ENCODE data around the gene SEPSECS. TPM values are rescaled to one million over a fixed set of nuclear protein-coding genes. Genes with fewer than 3 reads are reported as not detected.

The SEPSECS gene
- total and polyA plus RNA-seq, 2 donors from 2014 or later: 7.3 to 13.8 TPM

GRCh38 chr4:25076625-25077398 is 83.4 kb downstream of the SEPSECS start:
- TF ChIP-seq CTCF (IDR thresholded peaks at IDR 0.05; ENCODE audit: borderline replicate concordance, extremely low read depth, insufficient read depth): no peak
- intact Hi-C loops (cut with DNase I): no loop called here

GRCh38 chr4:25075851-25076250 is 84.4 kb downstream of the SEPSECS start:
- intact Hi-C loops (cut with DNase I): no loop called here
- FAIRE-seq: no peak
- Histone ChIP-seq H3K27ac (ENCODE audit: low read depth in 2 of 2, low read length in 2 of 2) (no peak overlapping the region), H3K9me3 (ENCODE audit: control insufficient read depth in 2 of 3, insufficient read depth in 1 of 3, low read length in 3 of 3) (no peaks in the 10 kb centered on the region), H3K27me3 (ENCODE audit: control insufficient read depth, insufficient read depth, low read length) (no peaks in the 10 kb centered on the region), H3K4me3 (ENCODE audit: low read length in 3 of 3) (no peak overlapping the region), H3K36me3 (ENCODE audit: control insufficient read depth in 2 of 3, insufficient read depth in 3 of 3, low read length in 3 of 3) (no peaks in the 10 kb centered on the region), H3K4me1 (ENCODE audit: control insufficient read depth in 2 of 3, insufficient read depth in 2 of 3, low read depth in 1 of 3, low read length in 3 of 3) (no peaks in the 10 kb centered on the region), H3K9ac (ENCODE audit: low read length in 3 of 3) (no peak overlapping the region)
- DNase-seq: peak in 2 of 5 donors; percentile 49 to 80
- no peak for TF ChIP-seq CTCF (IDR thresholded peaks at IDR 0.05; ENCODE audit: borderline replicate concordance, extremely low read depth, insufficient read depth)

More at GRCh38 chr4:25076625-25077398, 83.4 kb downstream of the SEPSECS start:
- Histone ChIP-seq H3K9ac (ENCODE audit: low read length in 3 of 3) (no peak overlapping the region), H3K4me1 (ENCODE audit: control insufficient read depth in 2 of 3, insufficient read depth in 2 of 3, low read depth in 1 of 3, low read length in 3 of 3) (no peaks in the 10 kb centered on the region), H3K9me3 (ENCODE audit: control insufficient read depth in 2 of 3, insufficient read depth in 1 of 3, low read length in 3 of 3) (no peaks in the 10 kb centered on the region), H3K4me3 (ENCODE audit: low read length in 3 of 3) (no peak overlapping the region), H3K36me3 (ENCODE audit: control insufficient read depth in 2 of 3, insufficient read depth in 3 of 3, low read length in 3 of 3) (no peaks in the 10 kb centered on the region), H3K27me3 (ENCODE audit: control insufficient read depth, insufficient read depth, low read length) (no peaks in the 10 kb centered on the region), H3K27ac (ENCODE audit: low read depth in 2 of 2, low read length in 2 of 2) (no peak overlapping the region)
- DNase-seq (peak in 1 of 5 donors; percentile 58), FAIRE-seq (no peak)

- TF ChIP-seq CTCF (IDR thresholded peaks at IDR 0.05; ENCODE audit: borderline replicate concordance, extremely low read depth, insufficient read depth): no peak
- no peaks in the 10 kb centered on the region for H3K27me3 ChIP-seq (ENCODE audit: control insufficient read depth, insufficient read depth, low read length)
- H3K27ac ChIP-seq (ENCODE audit: low read depth in 2 of 2, low read length in 2 of 2): no peak overlapping the region
- H3K4me1 ChIP-seq (ENCODE audit: control insufficient read depth in 2 of 3, insufficient read depth in 2 of 3, low read depth in 1 of 3, low read length in 3 of 3): no peaks in the 10 kb centered on the region
- no peaks in the 10 kb centered on the region for H3K9me3 ChIP-seq (ENCODE audit: control insufficient read depth in 2 of 3, insufficient read depth in 1 of 3, low read length in 3 of 3)
- intact Hi-C loops (cut with DNase I): no loop called here
- no peak overlapping the region for H3K4me3 ChIP-seq (ENCODE audit: low read length in 3 of 3)
- no peak for DNase-seq
- H3K9ac ChIP-seq (ENCODE audit: low read length in 3 of 3): no peak overlapping the region
- no peaks in the 10 kb centered on the region for H3K36me3 ChIP-seq (ENCODE audit: control insufficient read depth in 2 of 3, insufficient read depth in 3 of 3, low read length in 3 of 3)
- FAIRE-seq: no peak
Measured at GRCh38 chr4:25075129-25075528, 85.1 kb downstream of the SEPSECS start.

Measured in kidney (tissue), 14 donors.